ENCODE results near the gene FRMD7.

Gene FRMD7

GRCh38 chrX:132030264-132030663, 97.6 kb downstream of the FRMD7 start:
- DNase-seq = no peak

All from SHP77 treated with DMSO at 0.1 percent for 48 hours (cell line).